ENCODE measurements around the gene ADGRL3.

Gene ADGRL3

DNA sequence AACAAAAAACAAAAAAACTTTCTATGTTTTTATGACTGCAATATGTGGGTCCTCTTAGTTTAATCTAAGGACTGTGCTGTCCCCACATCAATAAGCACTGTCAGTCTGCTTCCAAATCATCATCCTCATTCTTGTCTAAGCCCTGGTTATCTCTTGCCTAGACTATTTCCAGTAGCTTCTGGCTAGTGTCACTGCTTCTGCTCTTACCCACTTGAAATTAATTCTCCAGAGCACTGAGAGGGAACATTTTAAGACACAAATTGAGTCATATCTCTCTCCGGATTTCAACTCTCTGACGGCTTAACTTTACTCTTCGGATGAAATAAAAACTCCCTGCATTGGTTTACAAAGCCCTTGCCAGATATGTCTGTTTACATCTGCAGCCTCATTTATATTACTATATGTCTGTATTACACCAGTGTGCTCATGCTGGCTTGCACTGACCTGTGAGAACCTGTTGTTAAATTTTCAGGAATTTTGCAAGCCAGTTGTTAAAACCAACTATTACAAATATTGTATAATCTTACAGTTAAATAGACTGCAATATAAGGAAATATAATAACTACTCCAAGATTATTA is 345.9 kb downstream of the ADGRL3 start:
- DNase-seq: no peak

GRCh38 chr4:61549336-61549735 is 349.2 kb downstream of the ADGRL3 start:
- TF ChIP-seq POLR2A (IDR thresholded peaks at IDR 0.05; ENCODE audit: low read length) (no peak), GATA1 (IDR thresholded peaks at IDR 0.05; ENCODE audit: low read depth, low read length) (no peak)
- peak in 1 of 2 experiments; percentile 2 for DNase-seq

More for the DNA sequence above, 345.9 kb downstream of the ADGRL3 start:
- TF ChIP-seq GATA1 (IDR thresholded peaks at IDR 0.05; ENCODE audit: low read depth, low read length): no peak
- no peak for TF ChIP-seq POLR2A (IDR thresholded peaks at IDR 0.05; ENCODE audit: low read length)

DNA sequence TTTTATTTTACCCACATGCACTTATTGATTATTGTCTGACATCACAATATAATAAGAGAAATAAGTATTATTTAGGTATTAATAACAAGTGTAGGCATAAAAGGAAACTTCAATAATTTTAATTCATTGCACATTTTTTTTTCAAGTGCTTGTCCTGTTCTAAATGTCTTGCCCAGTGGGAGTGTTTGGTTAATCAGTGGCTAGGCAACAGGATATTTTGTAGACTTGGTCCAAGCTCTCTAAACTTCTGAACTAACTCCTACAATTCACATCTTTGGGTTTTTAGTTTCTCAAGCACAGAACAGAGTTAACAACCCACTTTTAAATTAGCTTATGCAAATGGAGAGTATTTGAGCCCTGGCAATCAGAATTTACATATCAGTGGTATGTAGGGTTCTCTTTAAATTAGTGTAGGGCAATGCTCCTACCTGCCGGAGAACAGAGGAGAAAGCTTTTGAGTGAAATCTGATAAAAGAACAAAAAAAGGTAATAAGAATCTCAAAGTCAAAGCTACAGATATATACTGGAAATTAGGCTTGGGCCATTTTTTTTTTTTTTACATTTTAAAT is 353.5 kb downstream of the ADGRL3 start:
- no peak for TF ChIP-seq GATA1 (IDR thresholded peaks at IDR 0.05; ENCODE audit: low read depth, low read length)
- TF ChIP-seq POLR2A (IDR thresholded peaks at IDR 0.05; ENCODE audit: low read length): no peak
- no peak for DNase-seq

- peak in 1 of 2 experiments; percentile 0 for DNase-seq
- no peak for TF ChIP-seq POLR2A (IDR thresholded peaks at IDR 0.05; ENCODE audit: low read length)
- TF ChIP-seq GATA1 (IDR thresholded peaks at IDR 0.05; ENCODE audit: low read depth, low read length): no peak
Observed at GRCh38 chr4:61555789-61556188, 355.7 kb downstream of the ADGRL3 start.

DNA sequence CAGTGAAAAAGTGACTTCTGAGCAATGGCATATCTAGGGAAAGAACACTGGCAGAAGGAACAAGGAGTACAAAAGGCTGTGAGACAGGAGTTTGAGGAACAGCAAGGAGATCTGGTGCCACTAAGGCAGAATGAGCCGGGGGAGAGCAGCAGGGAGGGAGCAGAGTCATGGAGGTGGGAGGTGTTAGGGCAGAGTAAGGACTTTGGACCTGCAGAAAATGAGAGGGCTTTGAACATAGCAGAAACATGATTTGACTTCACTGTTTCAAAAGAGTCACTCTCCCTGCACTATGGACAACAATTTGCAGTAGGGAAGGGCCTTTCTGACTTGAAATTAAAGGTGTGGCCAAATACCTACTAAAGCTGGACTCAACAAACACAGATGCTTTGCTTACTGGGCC is 356.2 kb downstream of the ADGRL3 start:
- TF ChIP-seq POLR2A (IDR thresholded peaks at IDR 0.05; ENCODE audit: low read length): no peak
- no peak for TF ChIP-seq GATA1 (IDR thresholded peaks at IDR 0.05; ENCODE audit: low read depth, low read length)
- no peak for DNase-seq

GRCh38 chr4:61559396-61559795 is 359.3 kb downstream of the ADGRL3 start:
- no peak for DNase-seq
- no peak for TF ChIP-seq GATA1 (IDR thresholded peaks at IDR 0.05; ENCODE audit: low read depth, low read length)
- no peak for TF ChIP-seq POLR2A (IDR thresholded peaks at IDR 0.05; ENCODE audit: low read length)

- TF ChIP-seq POLR2A (IDR thresholded peaks at IDR 0.05; ENCODE audit: low read length) (no peak), GATA1 (IDR thresholded peaks at IDR 0.05; ENCODE audit: low read depth, low read length) (no peak)
- DNase-seq: no peak
Observed at GRCh38 chr4:61561028-61561427, 360.9 kb downstream of the ADGRL3 start.

DNA sequence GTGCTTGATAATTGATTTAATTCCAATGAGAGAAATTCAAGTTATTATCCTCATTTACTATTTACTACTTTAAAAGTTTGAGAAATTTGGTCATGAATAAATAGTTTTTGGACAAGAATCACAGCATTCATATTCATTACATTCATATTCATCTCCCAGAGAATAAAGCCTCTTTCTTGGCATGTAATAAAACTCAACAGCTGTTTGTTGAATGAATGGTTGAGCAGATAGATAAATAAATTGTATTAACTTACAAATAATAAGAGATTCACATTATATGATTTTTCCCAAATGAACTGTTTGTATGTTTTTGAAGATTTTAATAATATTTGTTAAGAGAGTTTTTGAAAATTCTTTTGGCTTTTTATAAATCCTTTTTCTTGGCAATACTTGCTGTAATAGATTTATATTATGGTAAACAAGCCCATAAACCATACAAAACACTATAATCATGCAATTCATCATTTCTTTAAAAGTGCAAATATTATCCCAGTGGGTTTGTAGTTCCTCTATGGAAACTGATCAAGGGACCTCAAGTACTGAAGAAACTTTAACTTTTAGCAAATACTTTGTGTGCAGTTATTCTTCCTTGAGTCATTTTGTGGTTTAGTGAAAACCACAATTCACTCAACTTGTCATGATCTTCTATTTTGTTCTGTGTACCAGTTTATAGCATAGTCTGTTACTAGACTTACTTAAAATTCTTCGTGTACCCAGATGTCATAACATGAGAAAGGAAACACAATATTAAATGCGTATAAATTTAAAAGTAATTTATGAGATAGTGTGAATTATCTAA is 371.8 kb downstream of the ADGRL3 start:
- TF ChIP-seq POLR2A (IDR thresholded peaks at IDR 0.05; ENCODE audit: low read length) (no peak), GATA1 (IDR thresholded peaks at IDR 0.05; ENCODE audit: low read depth, low read length) (no peak)
- no peak for DNase-seq

DNA sequence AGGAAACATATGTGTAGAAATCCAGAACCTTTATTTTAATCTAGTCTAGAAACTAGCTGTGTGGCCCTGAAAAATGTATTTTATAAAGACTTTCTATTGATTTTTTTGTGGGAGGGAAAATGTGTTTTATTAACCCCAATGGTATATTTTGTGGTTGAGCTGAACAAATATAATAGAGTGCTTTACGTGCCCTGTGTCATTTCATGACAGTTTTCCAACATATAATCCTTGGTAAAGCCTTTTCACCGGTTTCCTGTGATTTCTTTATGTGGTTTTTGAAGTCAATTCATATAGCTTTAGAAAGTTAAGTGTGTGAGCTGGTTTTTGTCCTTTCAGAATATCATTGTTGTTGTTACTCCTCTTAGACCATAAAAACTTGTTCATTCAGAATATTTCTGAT is 375.7 kb downstream of the ADGRL3 start:
- no peak for TF ChIP-seq POLR2A (IDR thresholded peaks at IDR 0.05; ENCODE audit: low read length)
- no peak for DNase-seq

- no peak for TF ChIP-seq POLR2A (IDR thresholded peaks at IDR 0.05; ENCODE audit: low read length)
- TF ChIP-seq GATA1 (IDR thresholded peaks at IDR 0.05; ENCODE audit: low read depth, low read length): no peak
- no peak for DNase-seq
Observed at GRCh38 chr4:61579786-61580185, 379.7 kb downstream of the ADGRL3 start.

DNA sequence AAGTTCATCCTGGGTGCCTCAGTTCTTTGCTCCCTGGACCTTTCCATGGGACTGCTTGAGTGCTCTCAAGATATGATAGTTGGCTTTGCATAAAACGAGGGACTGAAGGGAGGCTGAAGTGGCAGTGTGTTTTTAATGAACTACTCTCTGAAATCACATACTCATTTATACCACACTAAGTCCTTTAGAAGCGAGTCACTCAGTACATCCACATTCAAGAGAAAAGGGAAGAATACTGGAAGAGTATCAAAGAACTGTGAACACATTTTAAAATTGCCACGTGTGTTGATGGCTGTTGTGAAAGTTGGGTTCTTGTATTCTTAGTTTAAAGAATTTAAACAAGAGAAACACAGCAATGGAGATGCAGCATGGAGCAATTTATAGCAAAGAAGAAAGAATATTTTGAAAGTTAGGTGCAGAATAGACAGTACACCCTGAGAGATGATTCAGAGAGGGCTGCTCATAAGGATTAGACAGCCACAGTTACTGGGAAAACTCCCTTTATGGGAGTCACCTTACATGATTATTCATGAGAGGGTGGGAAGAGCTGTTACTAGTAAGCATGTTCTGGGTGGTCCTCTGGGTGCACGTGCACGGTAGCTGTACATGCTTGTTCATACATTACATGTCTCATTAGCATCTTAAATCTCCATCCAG is 380.7 kb downstream of the ADGRL3 start:
- TF ChIP-seq POLR2A (IDR thresholded peaks at IDR 0.05; ENCODE audit: low read length) (no peak), GATA1 (IDR thresholded peaks at IDR 0.05; ENCODE audit: low read depth, low read length) (no peak)
- no peak for DNase-seq

- TF ChIP-seq GATA1 (IDR thresholded peaks at IDR 0.05; ENCODE audit: low read depth, low read length) (no peak), POLR2A (IDR thresholded peaks at IDR 0.05; ENCODE audit: low read length) (no peak)
- DNase-seq: no peak
Observed at GRCh38 chr4:61583696-61584095, 383.6 kb downstream of the ADGRL3 start.

GRCh38 chr4:61588621-61589402 is 388.7 kb downstream of the ADGRL3 start:
- no peak for DNase-seq
- no peak for TF ChIP-seq POLR2A (IDR thresholded peaks at IDR 0.05; ENCODE audit: low read length)
- no peak for TF ChIP-seq GATA1 (IDR thresholded peaks at IDR 0.05; ENCODE audit: low read depth, low read length)

GRCh38 chr4:61590881-61591280 is 390.8 kb downstream of the ADGRL3 start:
- TF ChIP-seq GATA1 (IDR thresholded peaks at IDR 0.05; ENCODE audit: low read depth, low read length): no peak
- no peak for TF ChIP-seq POLR2A (IDR thresholded peaks at IDR 0.05; ENCODE audit: low read length)
- DNase-seq: no peak

All from erythroblast (primary cell).